Measurements from ENCODE around the gene ZNF428. TPM values are rescaled to one million over a fixed set of nuclear protein-coding genes. Genes with fewer than 3 reads are reported as not detected.

The ZNF428 gene
- total RNA-seq, 1 experiment from 2014 or later, result 46.8 TPM

DNA sequence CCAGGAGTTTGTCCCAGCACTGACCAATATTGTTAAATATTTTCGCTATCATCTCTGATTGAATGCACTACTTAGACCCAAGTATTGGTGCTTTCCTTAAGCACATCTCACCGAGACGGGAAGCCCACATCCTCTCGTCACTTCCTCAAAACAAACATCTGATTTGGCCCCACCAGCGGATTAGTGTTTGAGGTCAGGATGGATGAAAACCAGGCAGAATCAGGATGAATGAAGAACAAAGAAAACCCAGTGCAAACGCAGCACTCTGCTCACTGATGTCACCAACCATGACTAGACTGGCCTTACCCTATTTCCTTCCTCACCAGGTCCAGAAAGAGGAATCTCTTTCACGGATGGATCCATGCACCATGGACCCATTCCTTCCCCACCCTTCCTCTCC lies 44.6 kb upstream of the ZNF428 start:
- Histone ChIP-seq H4K20me1 (ENCODE audit: low read length) (peaks cover 42% of the 10 kb centered on the region), H3K27me3 (ENCODE audit: low read length) (no peaks in the 10 kb centered on the region), H3K9me2 (replicated peaks; ENCODE audit: low read length) (no peaks in the 10 kb centered on the region), H2AFZ (ENCODE audit: low read length) (no peak overlapping the region), H3F3A (ENCODE audit: low read length, unreplicated experiment) (no peaks in the 10 kb centered on the region), H3K4me3 (ENCODE audit: low read length) (no peak overlapping the region), H3K4me2 (ENCODE audit: low read length) (no peak overlapping the region), H3K9me3 (ENCODE audit: low read length) (no peaks in the 10 kb centered on the region), H3K9ac (ENCODE audit: low read length) (no peak overlapping the region), H3K79me2 (ENCODE audit: low read length) (peaks cover 37% of the 10 kb centered on the region), H3K36me3 (ENCODE audit: low read depth, low read length) (peaks cover 68% of the 10 kb centered on the region), H3K4me1 (ENCODE audit: insufficient read depth, low read length) (no peaks in the 10 kb centered on the region), H3K27ac (ENCODE audit: low read length) (no peak overlapping the region)
- no peak for DNase-seq
- BruUV-seq (replicated peaks), result no TSS peak
- ATAC-seq, result no peak
- POLR2A ChIA-PET (ENCODE audit: unreplicated experiment), result no interaction called here
- intact Hi-C loops (cut with micrococcal nuclease), result no loop called here
- TF ChIP-seq EZH2phosphoT487 (IDR thresholded peaks at IDR 0.05; ENCODE audit: borderline replicate concordance, low read length) (no peak), EZH2 (IDR thresholded peaks at IDR 0.05; ENCODE audit: low read length, unreplicated experiment) (no peak)
- TF ChIP-seq, protein P1, sequence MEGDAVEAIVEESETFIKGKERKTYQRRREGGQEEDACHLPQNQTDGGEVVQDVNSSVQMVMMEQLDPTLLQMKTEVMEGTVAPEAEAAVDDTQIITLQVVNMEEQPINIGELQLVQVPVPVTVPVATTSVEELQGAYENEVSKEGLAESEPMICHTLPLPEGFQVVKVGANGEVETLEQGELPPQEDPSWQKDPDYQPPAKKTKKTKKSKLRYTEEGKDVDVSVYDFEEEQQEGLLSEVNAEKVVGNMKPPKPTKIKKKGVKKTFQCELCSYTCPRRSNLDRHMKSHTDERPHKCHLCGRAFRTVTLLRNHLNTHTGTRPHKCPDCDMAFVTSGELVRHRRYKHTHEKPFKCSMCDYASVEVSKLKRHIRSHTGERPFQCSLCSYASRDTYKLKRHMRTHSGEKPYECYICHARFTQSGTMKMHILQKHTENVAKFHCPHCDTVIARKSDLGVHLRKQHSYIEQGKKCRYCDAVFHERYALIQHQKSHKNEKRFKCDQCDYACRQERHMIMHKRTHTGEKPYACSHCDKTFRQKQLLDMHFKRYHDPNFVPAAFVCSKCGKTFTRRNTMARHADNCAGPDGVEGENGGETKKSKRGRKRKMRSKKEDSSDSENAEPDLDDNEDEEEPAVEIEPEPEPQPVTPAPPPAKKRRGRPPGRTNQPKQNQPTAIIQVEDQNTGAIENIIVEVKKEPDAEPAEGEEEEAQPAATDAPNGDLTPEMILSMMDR (conservative IDR thresholded peaks at IDR 0.05; ENCODE audit: low read depth, low read length), result no peak
- CTCF ChIA-PET, result no interaction called here

DNA sequence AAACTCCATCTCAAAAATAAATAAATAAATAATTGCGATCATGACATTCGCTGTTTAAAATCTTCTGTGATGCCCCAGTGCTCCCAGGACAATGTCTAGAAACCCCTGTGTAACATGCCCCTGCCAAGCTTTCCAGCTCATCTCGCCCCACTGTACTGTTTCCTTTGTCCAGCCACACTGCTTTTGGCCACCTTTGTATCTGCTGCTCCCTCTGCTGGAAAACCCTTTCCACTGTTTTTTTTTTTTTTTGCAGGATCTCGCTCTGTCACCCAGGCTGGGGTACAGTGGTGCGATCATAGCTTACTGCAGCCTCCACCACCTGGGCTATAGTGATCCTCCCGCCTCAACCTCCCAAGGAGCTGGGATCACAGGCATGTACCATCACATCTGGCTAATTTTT lies 43.1 kb upstream of the ZNF428 start:
- ChIA-PET POLR2A (ENCODE audit: unreplicated experiment) (interaction anchor here (0.5 kb wide), 1 partner anchor 15 kb away, joined by 3 read pairs; no protein-coding TSS in a partner anchor), CTCF (interaction anchor here (0.5 to 0.6 kb wide), 2 partner anchors 91 to 107 kb away, joined by 3 to 4 read pairs; no protein-coding TSS in a partner anchor)
- H3K4me1 ChIP-seq (ENCODE audit: insufficient read depth, low read length), result no peaks in the 10 kb centered on the region
- no peaks in the 10 kb centered on the region for H3K9me3 ChIP-seq (ENCODE audit: low read length)
- peaks cover 72% of the 10 kb centered on the region for H3K36me3 ChIP-seq (ENCODE audit: low read depth, low read length)
- peaks cover 31% of the 10 kb centered on the region for H3K79me2 ChIP-seq (ENCODE audit: low read length)
- H3K4me3 ChIP-seq (ENCODE audit: low read length), result no peak overlapping the region
- H2AFZ ChIP-seq (ENCODE audit: low read length), result no peak overlapping the region
- intact Hi-C loops (cut with micrococcal nuclease), result no loop called here
- H3K9ac ChIP-seq (ENCODE audit: low read length), result no peak overlapping the region
- H3K27ac ChIP-seq (ENCODE audit: low read length), result no peak overlapping the region
- DNase-seq (peak; percentile 16), ATAC-seq (no peak)
- H3K27me3 ChIP-seq (ENCODE audit: low read length), result no peaks in the 10 kb centered on the region
- H3F3A ChIP-seq (ENCODE audit: low read length, unreplicated experiment), result no peaks in the 10 kb centered on the region
- TF ChIP-seq EZH2phosphoT487 (IDR thresholded peaks at IDR 0.05; ENCODE audit: borderline replicate concordance, low read length), result no peak
- TF ChIP-seq, protein P1 (conservative IDR thresholded peaks at IDR 0.05; ENCODE audit: low read depth, low read length), result peak; percentile 38; the same call in 1 of the 2 replicates
- no TSS peak for BruUV-seq (replicated peaks)
- H3K4me2 ChIP-seq (ENCODE audit: low read length), result no peak overlapping the region
- peaks cover 39% of the 10 kb centered on the region for H4K20me1 ChIP-seq (ENCODE audit: low read length)
- H3K9me2 ChIP-seq (replicated peaks; ENCODE audit: low read length), result no peaks in the 10 kb centered on the region

DNA sequence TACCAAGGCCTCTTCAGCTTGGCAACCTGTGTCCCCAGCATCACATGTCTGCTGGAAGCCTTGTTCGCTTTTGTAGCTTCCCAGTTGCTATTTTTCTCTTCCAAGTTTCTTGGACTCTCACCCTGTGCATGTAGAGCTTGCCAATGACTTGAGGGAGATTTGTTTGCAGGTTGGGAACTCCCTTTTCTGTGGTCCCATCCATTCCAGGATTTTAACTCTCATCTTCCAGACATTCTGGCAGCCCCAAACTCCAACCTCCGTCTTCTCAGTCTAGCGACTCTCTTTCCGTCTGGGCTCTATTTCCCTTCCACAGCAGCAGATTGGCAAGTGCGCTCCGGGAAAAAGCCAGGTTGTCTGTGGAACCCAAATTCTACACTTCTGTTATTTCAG lies 41.5 kb upstream of the ZNF428 start:
- peaks cover 72% of the 10 kb centered on the region for H3K36me3 ChIP-seq (ENCODE audit: low read depth, low read length)
- H3K9ac ChIP-seq (ENCODE audit: low read length), result no peak overlapping the region
- no peaks in the 10 kb centered on the region for H3K4me1 ChIP-seq (ENCODE audit: insufficient read depth, low read length)
- POLR2A ChIA-PET (ENCODE audit: unreplicated experiment), result no interaction called here
- DNase-seq, result no peak
- H3K9me3 ChIP-seq (ENCODE audit: low read length), result no peaks in the 10 kb centered on the region
- H3K27ac ChIP-seq (ENCODE audit: low read length), result no peak overlapping the region
- H4K20me1 ChIP-seq (ENCODE audit: low read length), result peaks cover 34% of the 10 kb centered on the region
- BruUV-seq (replicated peaks), result no TSS peak
- CTCF ChIA-PET, result no interaction called here
- no peak for TF ChIP-seq EZH2 (IDR thresholded peaks at IDR 0.05; ENCODE audit: low read length, unreplicated experiment)
- TF ChIP-seq, protein P1 (conservative IDR thresholded peaks at IDR 0.05; ENCODE audit: low read depth, low read length), result no peak
- TF ChIP-seq EZH2phosphoT487 (IDR thresholded peaks at IDR 0.05; ENCODE audit: borderline replicate concordance, low read length), result no peak
- H3K4me2 ChIP-seq (ENCODE audit: low read length), result no peak overlapping the region
- H2AFZ ChIP-seq (ENCODE audit: low read length), result no peak overlapping the region
- H3K27me3 ChIP-seq (ENCODE audit: low read length), result no peaks in the 10 kb centered on the region
- no peaks in the 10 kb centered on the region for H3F3A ChIP-seq (ENCODE audit: low read length, unreplicated experiment)
- H3K9me2 ChIP-seq (replicated peaks; ENCODE audit: low read length), result no peaks in the 10 kb centered on the region
- no peak overlapping the region for H3K4me3 ChIP-seq (ENCODE audit: low read length)
- intact Hi-C loops (cut with micrococcal nuclease), result no loop called here
- peaks cover 24% of the 10 kb centered on the region; the same call in 1 of the 2 replicates for H3K79me2 ChIP-seq (ENCODE audit: low read length)
- ATAC-seq, result no peak
